Bronchial smooth muscle cell (primary cell): ENCODE results near the gene DCTN4. TPM values are rescaled to one million over a fixed set of nuclear protein-coding genes. Genes with fewer than 3 reads are reported as not detected.

Experiments
- total RNA-seq: library from RNA; depleted of rRNA; stranded (reverse); fragments of >200 nt; gene quantifications from 2 replicates; pipeline ENCODE4 v1.2.1, GENCODE V29; 2014

Gene DCTN4
- total RNA-seq, result 37.5 and 40.2 TPM in 2 replicates

DNA sequence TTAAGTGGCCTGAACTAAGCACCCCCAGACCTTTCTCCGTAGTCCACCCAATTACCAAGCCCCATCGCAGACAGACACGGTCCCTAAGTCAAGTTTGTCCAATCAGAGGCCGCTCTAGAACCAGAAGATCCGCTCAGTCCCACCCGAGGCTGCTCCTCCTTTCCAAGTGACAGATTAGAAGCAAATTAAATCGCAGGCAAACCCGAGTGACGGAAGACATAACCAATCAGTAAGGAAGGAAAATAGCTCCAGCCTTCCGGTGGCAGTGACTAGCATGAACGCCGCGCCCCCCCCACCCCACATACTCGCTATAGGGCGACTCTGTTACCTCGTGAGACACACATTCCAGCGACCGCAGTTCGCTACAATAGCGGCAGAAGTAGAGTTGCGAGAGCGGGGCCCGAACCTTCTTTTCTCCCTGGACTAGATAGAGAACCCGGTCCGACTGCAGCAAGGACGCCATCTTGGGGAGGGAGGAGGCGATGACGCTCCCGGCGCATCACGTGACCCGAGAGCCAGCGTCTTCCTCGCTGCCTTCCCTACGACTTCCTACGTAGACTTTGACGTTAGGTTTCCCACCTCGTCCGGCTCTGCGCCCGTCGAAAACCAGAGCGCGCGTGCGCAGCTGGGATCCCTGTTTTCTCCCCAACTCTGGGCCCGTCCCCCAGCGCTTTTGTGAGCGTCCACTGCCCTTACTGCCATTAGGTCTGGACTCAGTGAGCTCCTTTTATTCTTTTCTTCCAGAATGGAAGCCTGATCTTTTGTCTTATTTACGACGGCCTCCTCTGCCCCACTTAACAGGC lies at the start of gene DCTN4:
DCTN4 (minus strand) TSS at position 487 of the 803 bp plus-strand sequence; CDS start at position 463, 24 bp downstream.

GRCh38 chr5:150778517-150779396 lies 19.9 kb upstream of the DCTN4 start, which contains the start of gene SMIM3:
TSS of gene SMIM3 (plus strand) at chr5:150778757. CDS start at chr5:150795441, 16,684 bp downstream.

GRCh38 chr5:150700594-150701377 lies 58.0 kb downstream of the DCTN4 start, which contains the start of gene RBM22:
TSS of gene RBM22 (minus strand) at chr5:150701062. CDS start at chr5:150700985, 77 bp downstream.

DNA sequence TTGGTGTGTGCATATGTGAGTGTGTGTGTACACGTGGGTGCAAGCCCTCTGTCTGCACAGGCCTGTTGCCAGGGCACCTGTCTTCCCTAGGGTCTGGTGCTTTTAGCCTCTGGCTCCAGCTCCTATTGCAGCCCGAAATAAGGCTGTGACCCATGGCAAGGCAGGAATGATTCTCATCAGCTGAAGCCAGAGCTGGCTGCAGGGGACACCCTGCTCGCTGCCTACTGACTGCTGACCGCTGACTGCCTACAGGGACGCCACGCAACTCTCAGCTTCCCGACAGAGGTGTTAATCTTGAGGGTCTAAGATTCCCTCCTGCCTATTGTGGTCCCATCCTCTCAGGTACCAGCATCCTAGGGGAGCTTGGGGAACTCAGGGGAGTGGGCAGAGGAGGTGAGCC lies 97.7 kb downstream of the DCTN4 start, which contains the start of gene MYOZ3:
MYOZ3 (plus strand) TSS at position 166 of the 400 bp plus-strand sequence. CDS start 1,691 bp downstream, outside the sequence.

Other genes with a start within 250 kb of the DCTN4 start
- 2.0 and 2.7 TPM in 2 replicates for gene SYNPO, start 118.4 kb downstream of the DCTN4 start, total RNA-seq
- gene MYOZ3, start 97.8 kb downstream of the DCTN4 start, total RNA-seq, result 0.26 and 0.47 TPM in 2 replicates
- gene RBM22, start 58.0 kb downstream of the DCTN4 start, total RNA-seq, result 12.0 and 12.5 TPM in 2 replicates
- gene SMIM3, start 19.7 kb upstream of the DCTN4 start, total RNA-seq, result 23.5 and 38.1 TPM in 2 replicates
- under 0.01 and 0.09 TPM in 2 replicates for gene IRGM, start 87.5 kb upstream of the DCTN4 start, total RNA-seq
- 7.6 and 9.0 TPM in 2 replicates for gene ZNF300, start 146.0 kb upstream of the DCTN4 start, total RNA-seq